H9 (cell line): ENCODE data around the gene NSL1. TPM values are rescaled to one million over a fixed set of nuclear protein-coding genes. Genes with fewer than 3 reads are reported as not detected.
"Not testable (repeated sequence)": the region's sequence is repeated elsewhere in the genome, so short reads cannot be mapped to it uniquely, and the experiment has no call there.

Source experiments
- DNase-seq: peaks from one replicate; pipeline ENCODE4 v3.0.0-alpha.2; 2017
- H2AFZ ChIP-seq: one replicate; pipeline ENCODE4 v1.6.1; 2013; ENCODE audit warnings: mild to moderate bottlenecking, low read length, control low read depth, moderate library complexity
- H2AK5ac ChIP-seq: 2 replicates; pipeline ENCODE4 v1.6.1; 2013; ENCODE audit warnings: low read length, control low read depth, mixed read lengths; ENCODE audit not compliant: insufficient read length
- H2BK120ac ChIP-seq: one replicate; pipeline ENCODE4 v1.6.1; 2013; ENCODE audit warnings: low read depth, mild to moderate bottlenecking, low read length, control low read depth, inconsistent platforms; ENCODE audit not compliant: poor library complexity, severe bottlenecking
- H2BK12ac ChIP-seq: 2 replicates; pipeline ENCODE4 v1.6.1; 2013; ENCODE audit warnings: low read length, control low read depth, mixed read lengths, low read depth; ENCODE audit not compliant: insufficient read length
- H2BK15ac ChIP-seq: 2 replicates; pipeline ENCODE4 v1.6.1; 2013; ENCODE audit warnings: low read depth, low read length, control low read depth
- H2BK20ac ChIP-seq: one replicate; pipeline ENCODE4 v1.6.1; 2013; ENCODE audit warnings: low read depth, mild to moderate bottlenecking, low read length, control low read depth, inconsistent platforms; ENCODE audit not compliant: poor library complexity, severe bottlenecking
- H2BK5ac ChIP-seq: 2 replicates; pipeline ENCODE4 v1.6.1; 2013; ENCODE audit warnings: low read length, control low read depth, mixed read lengths; ENCODE audit not compliant: insufficient read length
- H3K14ac ChIP-seq: 2 replicates; pipeline ENCODE4 v1.6.1; 2013; ENCODE audit warnings: low read length, control low read depth; ENCODE audit not compliant: insufficient read depth
- H3K18ac ChIP-seq: 2 replicates; pipeline ENCODE4 v1.6.1; 2013; ENCODE audit warnings: low read depth, mild to moderate bottlenecking, mixed read lengths, low read length, control low read depth; ENCODE audit not compliant: insufficient read length
- H3K23ac ChIP-seq: 2 replicates; pipeline ENCODE4 v1.6.1; 2013; ENCODE audit warnings: low read length, control low read depth, mixed read lengths, low read depth; ENCODE audit not compliant: insufficient read length
- H3K23me2 ChIP-seq: 2 replicates; pipeline ENCODE4 v1.6.1; 2013; ENCODE audit warnings: low read depth, mild to moderate bottlenecking, mixed read lengths, low read length, control low read depth; ENCODE audit not compliant: insufficient read length, poor library complexity, severe bottlenecking
- H3K27ac ChIP-seq: 2 replicates; pipeline ENCODE4 v1.5.1; 2013; ENCODE audit warnings: low read length, control low read depth, mixed read lengths, low read depth; ENCODE audit not compliant: insufficient read length
- H3K27me3 ChIP-seq: 2 replicates; pipeline ENCODE4 v1.6.1; 2013; ENCODE audit warnings: low read length, control low read depth, inconsistent platforms; ENCODE audit not compliant: insufficient read depth
- H3K4ac ChIP-seq: 2 replicates; pipeline ENCODE4 v1.6.1; 2013; ENCODE audit warnings: low read depth, mild to moderate bottlenecking, control low read depth, inconsistent platforms, low read length, moderate library complexity
- H3K4me1 ChIP-seq: 2 replicates; pipeline ENCODE4 v1.6.1; 2013; ENCODE audit warnings: low read length, control low read depth, inconsistent platforms; ENCODE audit not compliant: insufficient read depth
- H3K4me2 ChIP-seq: 2 replicates; pipeline ENCODE4 v1.6.1; 2013; ENCODE audit warnings: low read length, control low read depth, mixed read lengths; ENCODE audit not compliant: insufficient read length, insufficient read depth
- H3K56ac ChIP-seq: 2 replicates; pipeline ENCODE4 v1.6.1; 2013; ENCODE audit warnings: low read depth, mild to moderate bottlenecking, mixed read lengths, low read length, control low read depth; ENCODE audit not compliant: insufficient read length
- H3K79me1 ChIP-seq: 2 replicates; pipeline ENCODE4 v1.6.1; 2013; ENCODE audit warnings: low read depth, mild to moderate bottlenecking, moderate library complexity, low read length, control low read depth, inconsistent platforms; ENCODE audit not compliant: insufficient read depth, poor library complexity, severe bottlenecking
- H3K79me2 ChIP-seq: 2 replicates; pipeline ENCODE4 v1.6.1; 2013; ENCODE audit warnings: low read length, control low read depth, inconsistent platforms; ENCODE audit not compliant: insufficient read depth
- H3K9ac ChIP-seq: 2 replicates; pipeline ENCODE4 v1.6.1; 2013; ENCODE audit warnings: low read length, control low read depth, mixed read lengths; ENCODE audit not compliant: insufficient read length; ENCODE audit errors: extremely low read depth
- H3K9me3 ChIP-seq: one replicate; pipeline ENCODE4 v1.6.1; 2013; ENCODE audit warnings: low read depth, low read length, inconsistent platforms; ENCODE audit not compliant: control insufficient read depth
- H3T11ph ChIP-seq: one replicate; pipeline ENCODE4 v1.6.1; 2013; ENCODE audit warnings: mild to moderate bottlenecking, low read length, control low read depth, inconsistent platforms
- H4K20me1 ChIP-seq: one replicate; pipeline ENCODE4 v1.6.1; 2013; ENCODE audit not compliant: control insufficient read depth, insufficient read length, insufficient read depth
- H4K5ac ChIP-seq: 2 replicates; pipeline ENCODE4 v1.6.1; 2013; ENCODE audit warnings: low read depth, mild to moderate bottlenecking, mixed read lengths, low read length, control low read depth; ENCODE audit not compliant: insufficient read length
- H4K8ac ChIP-seq: replicated peaks from 2 replicates; pipeline ENCODE4 v1.6.1; 2013; ENCODE audit warnings: low read length, control low read depth, mixed read lengths, low read depth; ENCODE audit not compliant: insufficient read length
- H4K91ac ChIP-seq: 2 replicates; pipeline ENCODE4 v1.6.1; 2013; ENCODE audit warnings: low read depth, mild to moderate bottlenecking, moderate library complexity, mixed read lengths, low read length, control low read depth; ENCODE audit not compliant: insufficient read length
- H3K27ac Mint-ChIP-seq, 3 experiments: 2 replicates in 2 of 3; 3 replicates in 1 of 3; pipeline ENCODE4 v1.8.0; 2020 to 2021; ENCODE audit warnings: mixed read lengths in 3 of 3, mild to moderate bottlenecking in 1 of 3, moderate library complexity in 1 of 3
- H3K27me3 Mint-ChIP-seq: 2 replicates; pipeline ENCODE4 v1.8.0; 2021; ENCODE audit warnings: low read depth, mild to moderate bottlenecking, moderate library complexity, mixed read lengths
- H3K36me3 Mint-ChIP-seq, 3 experiments: 2 replicates in 2 of 3; 3 replicates in 1 of 3; pipeline ENCODE4 v1.8.0; 2020 to 2021; ENCODE audit warnings: low read depth in 3 of 3, mixed read lengths in 3 of 3; ENCODE audit not compliant: insufficient read depth in 1 of 3
- H3K4me1 Mint-ChIP-seq, 2 experiments: 2 replicates each; pipeline ENCODE4 v1.8.0; 2020; ENCODE audit warnings: mixed read lengths in 2 of 2
- H3K4me3 Mint-ChIP-seq, 2 experiments: 2 replicates in 1 of 2; 3 replicates in 1 of 2; pipeline ENCODE4 v1.8.0; 2020 to 2021; ENCODE audit warnings: mild to moderate bottlenecking in 2 of 2, mixed read lengths in 2 of 2, moderate library complexity in 1 of 2
- H3K9me3 Mint-ChIP-seq, 2 experiments: 2 replicates in 1 of 2; 3 replicates in 1 of 2; pipeline ENCODE4 v1.8.0; 2020; ENCODE audit warnings: mild to moderate bottlenecking in 2 of 2, mixed read lengths in 2 of 2, moderate library complexity in 1 of 2
- whole genome bisulfite sequencing: extraction: QIAGEN DNeasy Blood & Tissue Kit; methylation state at CpG from one replicate; pipeline ENCODE4 v1.1.7; 2013; ENCODE audit warnings: missing lambda C conversion rate, low lambda C conversion rate, mixed read lengths; ENCODE audit not compliant: insufficient read length; ENCODE audit errors: extremely low coverage; 5-methylcytosine and 5-hydroxymethylcytosine counted together
- total RNA-seq: library from RNA; stranded (reverse); gene quantifications from 2 replicates; pipeline ENCODE4 v1.2.1, GENCODE V29; 2021
- TF ChIP-seq, protein P1 (sequence below): fragments of 200-600 bp; sonication (generic); conservative IDR thresholded peaks from 3 replicates; pipeline ENCODE4 v1.8.0; 2021; ENCODE audit warnings: antibody characterized with exemption, mild to moderate bottlenecking

Gene NSL1
- total RNA-seq, 1 experiment from 2014 or later: 49.3 TPM

DNA sequence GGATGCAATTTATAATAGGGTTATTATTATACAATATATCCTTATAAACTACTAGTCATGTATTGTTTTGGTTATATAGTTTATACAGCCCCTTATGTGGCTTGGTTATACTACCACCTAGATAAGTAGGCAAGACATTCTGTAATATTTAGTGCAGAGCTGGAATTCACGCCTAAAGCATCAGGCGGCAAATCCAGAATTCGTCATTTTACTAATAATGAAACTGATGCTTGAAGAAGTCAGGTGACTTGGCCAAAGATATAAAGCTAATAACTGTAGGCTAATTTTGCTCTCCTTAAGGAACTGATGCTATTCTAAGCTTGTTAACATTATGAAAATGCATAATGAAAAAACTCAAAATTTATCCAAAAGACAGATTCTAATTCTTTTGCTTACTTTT is 10.8 kb downstream of the NSL1 start:
- no peak overlapping the region for H3T11ph ChIP-seq
- Mint-ChIP-seq H3K4me1 (no peaks in the 10 kb centered on the region), H3K4me3 (no peak overlapping the region), H3K36me3 (peaks cover 47 to 69% (median 68%) of the 10 kb centered on the region in 3 experiments), H3K27me3 (no peaks in the 10 kb centered on the region), H3K9me3 (peaks cover 7 to 12% of the 10 kb centered on the region in 2 experiments), H3K27ac (no peak overlapping the region)
- no peak overlapping the region for H3K4me2 ChIP-seq
- no peaks in the 10 kb centered on the region for H3K4me1 ChIP-seq
- H3K4ac ChIP-seq: no peak overlapping the region
- H2BK120ac ChIP-seq: no peak overlapping the region
- no peak overlapping the region for H4K91ac ChIP-seq
- H3K27me3 ChIP-seq: no peaks in the 10 kb centered on the region
- H3K18ac ChIP-seq: no peak overlapping the region
- no peak for DNase-seq
- no peaks in the 10 kb centered on the region for H4K20me1 ChIP-seq
- no peak overlapping the region for H2BK12ac ChIP-seq
- H3K9me3 ChIP-seq: no peaks in the 10 kb centered on the region
- H3K23ac ChIP-seq: no peak overlapping the region
- no peak overlapping the region for H3K27ac ChIP-seq
- H4K8ac ChIP-seq: no peak overlapping the region
- H3K9ac ChIP-seq: no peak overlapping the region
- H2BK15ac ChIP-seq: no peak overlapping the region
- no peaks in the 10 kb centered on the region for H3K79me2 ChIP-seq
- H2BK20ac ChIP-seq: no peak overlapping the region
- no peaks in the 10 kb centered on the region for H3K23me2 ChIP-seq
- H2BK5ac ChIP-seq: no peak overlapping the region
- H2AK5ac ChIP-seq: no peak overlapping the region
- TF ChIP-seq, protein P1, sequence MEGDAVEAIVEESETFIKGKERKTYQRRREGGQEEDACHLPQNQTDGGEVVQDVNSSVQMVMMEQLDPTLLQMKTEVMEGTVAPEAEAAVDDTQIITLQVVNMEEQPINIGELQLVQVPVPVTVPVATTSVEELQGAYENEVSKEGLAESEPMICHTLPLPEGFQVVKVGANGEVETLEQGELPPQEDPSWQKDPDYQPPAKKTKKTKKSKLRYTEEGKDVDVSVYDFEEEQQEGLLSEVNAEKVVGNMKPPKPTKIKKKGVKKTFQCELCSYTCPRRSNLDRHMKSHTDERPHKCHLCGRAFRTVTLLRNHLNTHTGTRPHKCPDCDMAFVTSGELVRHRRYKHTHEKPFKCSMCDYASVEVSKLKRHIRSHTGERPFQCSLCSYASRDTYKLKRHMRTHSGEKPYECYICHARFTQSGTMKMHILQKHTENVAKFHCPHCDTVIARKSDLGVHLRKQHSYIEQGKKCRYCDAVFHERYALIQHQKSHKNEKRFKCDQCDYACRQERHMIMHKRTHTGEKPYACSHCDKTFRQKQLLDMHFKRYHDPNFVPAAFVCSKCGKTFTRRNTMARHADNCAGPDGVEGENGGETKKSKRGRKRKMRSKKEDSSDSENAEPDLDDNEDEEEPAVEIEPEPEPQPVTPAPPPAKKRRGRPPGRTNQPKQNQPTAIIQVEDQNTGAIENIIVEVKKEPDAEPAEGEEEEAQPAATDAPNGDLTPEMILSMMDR: no peak
- H3K79me1 ChIP-seq: no peaks in the 10 kb centered on the region
- no peak overlapping the region for H4K5ac ChIP-seq
- no peak overlapping the region for H3K14ac ChIP-seq
- H2AFZ ChIP-seq: no peak overlapping the region
- H3K56ac ChIP-seq: no peak overlapping the region
- no CpG with 5 or more reads among the region's 3 CpGs for WGBS

DNA sequence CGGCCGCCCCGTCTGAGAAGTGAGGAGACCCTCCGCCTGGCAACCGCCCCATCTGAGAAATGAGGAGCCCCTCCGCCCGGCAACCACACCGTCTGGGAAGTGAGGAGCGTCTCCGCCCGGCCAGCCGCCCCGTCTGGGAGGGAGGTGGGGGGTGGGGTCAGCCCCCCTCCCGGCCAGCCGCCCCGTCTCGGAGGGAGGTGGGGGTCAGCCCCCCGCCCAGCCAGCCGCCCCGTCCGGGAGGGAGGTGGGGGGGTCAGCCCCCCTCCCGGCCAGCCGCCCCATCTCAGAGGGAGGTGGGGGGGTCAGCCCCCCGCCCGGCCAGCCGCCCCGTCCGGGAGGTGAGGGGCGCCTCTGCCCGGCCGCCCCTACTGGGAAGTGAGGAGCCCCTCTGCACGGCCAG is 12.5 kb downstream of the NSL1 start:
- not testable (repeated sequence) for H2BK20ac ChIP-seq, H3K23ac ChIP-seq, H3K27ac Mint-ChIP-seq, H4K91ac ChIP-seq, H4K20me1 ChIP-seq, H3K56ac ChIP-seq, H3K4ac ChIP-seq, H2AFZ ChIP-seq, H3K4me1 ChIP-seq, H3K79me1 ChIP-seq, H2BK12ac ChIP-seq, H2AK5ac ChIP-seq, H3K79me2 ChIP-seq, H3K27me3 Mint-ChIP-seq, H3K14ac ChIP-seq, H3K23me2 ChIP-seq, H2BK120ac ChIP-seq, H2BK15ac ChIP-seq, H3K9me3 ChIP-seq, H4K5ac ChIP-seq, H3K4me3 Mint-ChIP-seq, DNase-seq, H3T11ph ChIP-seq, H2BK5ac ChIP-seq, H3K4me2 ChIP-seq, H3K9ac ChIP-seq, H3K27ac ChIP-seq, H3K18ac ChIP-seq, H4K8ac ChIP-seq, H3K4me1 Mint-ChIP-seq, H3K27me3 ChIP-seq
- H3K9me3 Mint-ChIP-seq: peaks cover 7 to 12% of the 10 kb centered on the region in 2 experiments
- H3K36me3 Mint-ChIP-seq: peaks cover 52 to 76% (median 67%) of the 10 kb centered on the region in 3 experiments
- no CpG with 5 or more reads among the region's 32 CpGs for WGBS
